HG03175 (cell line): ENCODE measurements around the gene MXD3.
"Not testable (repeated sequence)": the region's sequence is repeated elsewhere in the genome, so short reads cannot be mapped to it uniquely, and the experiment has no call there.

Source experiments
- ATAC-seq: cut with Tn5 transposase; IDR thresholded peaks from one replicate; pipeline ENCODE4 v1.9.1; 2021; ENCODE audit warnings: mild to moderate bottlenecking, moderate library complexity; ENCODE audit not compliant: unreplicated experiment

The MXD3 gene, protein sequence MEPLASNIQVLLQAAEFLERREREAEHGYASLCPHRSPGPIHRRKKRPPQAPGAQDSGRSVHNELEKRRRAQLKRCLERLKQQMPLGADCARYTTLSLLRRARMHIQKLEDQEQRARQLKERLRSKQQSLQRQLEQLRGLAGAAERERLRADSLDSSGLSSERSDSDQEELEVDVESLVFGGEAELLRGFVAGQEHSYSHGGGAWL

DNA sequence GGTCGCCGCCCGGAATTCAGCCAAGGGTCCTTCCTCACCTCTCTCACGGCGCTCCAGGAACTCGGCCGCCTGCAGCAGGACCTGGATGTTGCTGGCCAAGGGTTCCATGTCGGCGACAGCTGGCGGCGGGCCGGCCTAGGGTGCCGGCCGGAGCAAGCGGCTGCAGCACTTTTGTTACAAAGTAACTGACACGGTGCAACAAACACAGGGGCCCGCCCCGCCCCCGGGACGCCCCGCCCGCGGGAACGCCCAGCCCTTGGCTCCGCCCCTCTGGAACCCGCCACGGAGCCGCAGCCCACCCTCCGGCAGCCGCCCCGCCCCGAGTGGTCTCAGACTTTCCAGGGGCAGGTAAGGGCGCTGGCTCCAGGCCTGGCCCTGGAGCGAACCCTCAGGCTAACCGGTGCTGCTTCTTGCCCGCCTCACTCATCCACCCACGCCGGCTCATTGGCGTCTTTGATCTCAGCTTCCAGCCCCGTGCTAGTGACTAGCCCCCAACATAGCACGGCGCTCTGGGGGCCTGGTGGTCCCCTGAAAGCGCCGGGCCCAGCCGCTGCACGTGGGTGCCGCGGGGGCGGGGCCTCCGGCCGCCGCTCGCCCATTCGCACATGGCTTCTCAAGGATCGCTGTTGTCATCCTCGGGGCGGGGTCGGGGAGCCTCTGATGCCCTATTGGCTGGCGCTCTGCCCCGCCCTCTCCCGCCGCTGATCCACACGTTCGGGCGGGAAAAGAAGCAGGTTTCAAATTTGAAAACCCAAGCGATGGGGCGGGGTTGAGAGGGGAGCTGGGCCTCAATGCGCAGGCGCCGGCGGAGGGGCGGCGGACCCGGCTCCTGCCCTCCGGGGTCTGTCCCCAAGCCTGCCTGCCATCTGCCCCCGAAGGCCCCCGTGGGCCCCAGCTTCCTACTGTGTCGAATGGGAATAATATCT is at the start of gene MXD3:
MXD3 (minus strand) TSS at position 176 of the 926 bp plus-strand sequence; CDS start at position 108, 68 bp downstream.
- peak; percentile 82 for ATAC-seq

GRCh38 chr5:177360740-177361139 is 49.0 kb upstream of the MXD3 start:
- ATAC-seq = not testable (repeated sequence)

DNA sequence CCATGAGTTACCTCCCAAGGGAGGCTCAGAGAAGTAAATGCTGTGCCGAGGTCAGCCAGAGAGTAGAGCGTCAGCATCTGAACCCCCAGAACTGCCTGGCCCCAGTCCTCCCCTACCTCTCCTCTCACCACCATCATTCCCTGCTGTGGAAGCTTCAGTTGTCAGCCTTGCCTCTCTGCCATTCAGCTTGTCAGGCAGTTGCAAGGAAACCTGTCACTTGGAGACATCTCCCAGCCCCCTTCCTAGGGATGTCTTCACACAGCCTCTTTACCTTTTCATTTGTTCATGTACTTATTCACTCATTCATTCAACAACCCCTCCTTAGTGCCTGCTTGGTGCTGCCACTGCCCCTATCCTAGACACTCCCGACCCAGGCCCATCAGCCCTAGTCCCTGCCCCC is 48.2 kb upstream of the MXD3 start:
- no peak for ATAC-seq

DNA sequence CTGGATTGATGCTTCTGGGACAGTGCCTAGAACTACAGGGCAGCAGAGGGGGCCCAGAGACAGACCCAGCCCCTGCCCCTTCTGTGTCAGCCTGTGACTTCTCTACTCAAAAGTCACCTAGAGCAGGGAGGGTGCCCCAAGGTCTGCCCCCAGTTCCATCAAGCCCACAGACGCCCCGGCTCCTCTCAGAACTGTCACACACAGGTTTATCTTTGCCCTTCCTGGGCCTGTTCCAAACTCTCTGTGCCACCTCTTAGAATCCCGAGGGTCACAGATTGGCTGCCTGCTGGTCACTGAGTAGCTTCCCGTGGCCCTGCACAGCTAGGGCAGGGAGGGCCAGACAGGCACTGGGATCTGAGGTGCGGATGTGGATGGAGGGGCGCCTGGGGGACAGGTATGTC is 47.8 kb upstream of the MXD3 start:
- no peak for ATAC-seq

DNA sequence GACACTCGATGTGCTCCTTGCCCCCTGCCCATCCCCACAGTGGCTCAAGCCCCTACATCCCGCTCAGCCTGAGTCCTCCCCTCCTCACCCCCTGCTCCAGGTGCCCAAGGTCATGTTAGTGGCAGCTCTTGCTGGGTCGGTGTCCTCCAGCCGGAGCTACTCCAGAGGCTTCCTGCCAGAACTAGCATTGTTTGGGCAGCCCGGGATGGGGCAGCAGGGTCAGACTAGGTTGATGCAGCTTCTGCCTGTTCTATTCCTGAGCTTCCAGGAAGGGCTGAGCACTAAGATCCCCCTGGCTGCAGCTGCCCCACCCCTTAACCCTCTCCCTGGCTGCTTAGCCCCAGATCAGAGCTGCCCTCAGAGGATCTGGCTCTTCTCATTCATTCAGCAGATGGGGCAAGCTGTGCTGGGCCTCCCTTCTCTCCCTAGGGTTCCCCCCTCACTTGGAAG is 46.7 kb upstream of the MXD3 start:
- no peak for ATAC-seq

DNA sequence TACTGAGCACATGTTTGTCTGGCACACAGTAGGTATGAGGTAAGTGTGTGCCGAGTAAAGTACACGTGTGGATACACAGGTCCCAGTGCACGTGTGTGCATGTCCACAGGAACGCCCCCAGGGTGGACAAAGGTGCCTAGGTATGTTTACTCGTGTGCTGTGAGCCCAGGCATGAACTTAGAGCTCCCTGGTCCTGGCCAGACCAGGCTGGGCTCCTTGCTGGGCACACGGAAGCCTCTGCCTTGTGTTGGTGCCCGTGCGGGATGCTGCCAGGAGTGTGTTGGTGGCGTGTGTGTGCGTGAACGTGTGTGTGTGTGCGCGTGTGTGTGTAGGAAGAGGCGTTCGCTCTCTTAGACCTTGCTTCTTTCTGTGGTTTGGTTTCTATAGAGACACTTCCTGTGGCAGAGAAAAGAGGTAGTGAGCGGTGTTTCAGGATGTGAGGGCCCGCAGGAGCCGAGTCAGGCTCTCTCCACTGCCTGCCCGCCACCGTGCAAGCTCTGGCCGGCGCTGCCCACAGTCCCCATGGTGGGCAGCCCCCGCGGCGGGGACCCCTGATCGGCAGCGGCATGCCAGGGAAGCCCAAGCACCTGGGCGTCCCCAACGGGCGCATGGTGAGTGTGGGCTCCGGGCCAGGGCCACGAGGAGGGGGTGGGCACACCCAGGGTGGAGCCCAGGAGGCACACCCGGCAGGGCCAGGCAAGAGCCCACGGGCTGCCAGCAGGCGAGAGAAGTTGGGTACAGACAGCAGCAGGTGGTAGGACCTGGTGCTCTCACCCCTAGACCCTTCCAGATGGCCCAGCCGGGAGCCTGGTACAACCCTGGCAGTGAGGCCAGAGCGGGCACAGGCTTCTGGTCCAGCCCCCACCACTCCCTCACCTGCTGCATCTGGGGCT is 46.0 kb upstream of the MXD3 start, which contains the start of gene RGS14:
RGS14 (plus strand) TSS at position 466 of the 893 bp plus-strand sequence; CDS start at position 567, 101 bp downstream.
- peak; percentile 96 for ATAC-seq

DNA sequence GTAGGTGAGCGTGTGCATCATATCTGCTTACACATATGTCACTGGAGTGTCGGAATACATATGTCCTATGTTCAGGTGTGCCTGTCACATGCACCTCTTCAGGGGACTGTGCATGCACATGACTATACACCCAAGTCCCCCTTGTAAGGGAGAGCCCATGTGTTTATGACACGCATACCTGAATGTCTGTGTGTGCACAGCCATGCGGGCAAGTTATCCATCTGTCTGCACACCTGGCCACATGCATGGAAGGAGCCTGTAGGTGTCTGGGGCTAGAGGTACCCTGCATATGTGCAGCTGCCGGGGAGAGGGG is 45.4 kb upstream of the MXD3 start:
- ATAC-seq = no peak

DNA sequence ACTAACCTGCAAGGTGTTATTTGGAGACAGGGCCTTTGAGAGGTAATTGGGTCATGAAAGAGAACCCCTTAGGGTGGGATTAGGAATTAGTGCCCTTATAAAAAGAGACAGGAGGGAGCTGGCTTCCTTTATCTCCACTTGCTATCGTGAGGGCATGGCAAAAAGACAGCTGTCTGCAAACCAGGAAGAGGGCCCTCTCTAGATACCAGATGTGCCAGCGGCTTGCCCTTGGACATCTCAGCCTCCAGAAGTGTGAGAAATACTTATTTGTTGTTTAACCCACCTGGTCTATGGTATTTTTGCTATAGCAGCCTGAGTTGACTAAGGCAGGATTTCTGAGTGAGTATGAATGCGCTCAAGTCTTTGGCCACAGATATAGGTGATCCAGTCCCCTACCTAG is 45.0 kb upstream of the MXD3 start:
- no peak for ATAC-seq

DNA sequence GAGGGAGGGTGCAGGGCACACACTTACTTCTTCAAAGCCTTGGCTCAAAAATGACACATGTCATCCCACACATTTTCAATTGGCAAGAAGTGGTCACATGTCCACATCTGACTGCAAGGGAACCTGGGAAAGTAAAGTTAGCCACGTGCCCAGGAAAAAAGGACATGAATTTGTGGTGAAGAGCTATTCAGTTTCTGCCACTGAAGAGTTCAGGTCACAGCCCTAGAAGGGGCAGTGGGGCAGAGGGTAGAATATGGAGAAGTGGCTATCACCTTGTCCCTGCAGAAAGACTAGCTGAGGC is 44.1 kb upstream of the MXD3 start:
- no peak for ATAC-seq

DNA sequence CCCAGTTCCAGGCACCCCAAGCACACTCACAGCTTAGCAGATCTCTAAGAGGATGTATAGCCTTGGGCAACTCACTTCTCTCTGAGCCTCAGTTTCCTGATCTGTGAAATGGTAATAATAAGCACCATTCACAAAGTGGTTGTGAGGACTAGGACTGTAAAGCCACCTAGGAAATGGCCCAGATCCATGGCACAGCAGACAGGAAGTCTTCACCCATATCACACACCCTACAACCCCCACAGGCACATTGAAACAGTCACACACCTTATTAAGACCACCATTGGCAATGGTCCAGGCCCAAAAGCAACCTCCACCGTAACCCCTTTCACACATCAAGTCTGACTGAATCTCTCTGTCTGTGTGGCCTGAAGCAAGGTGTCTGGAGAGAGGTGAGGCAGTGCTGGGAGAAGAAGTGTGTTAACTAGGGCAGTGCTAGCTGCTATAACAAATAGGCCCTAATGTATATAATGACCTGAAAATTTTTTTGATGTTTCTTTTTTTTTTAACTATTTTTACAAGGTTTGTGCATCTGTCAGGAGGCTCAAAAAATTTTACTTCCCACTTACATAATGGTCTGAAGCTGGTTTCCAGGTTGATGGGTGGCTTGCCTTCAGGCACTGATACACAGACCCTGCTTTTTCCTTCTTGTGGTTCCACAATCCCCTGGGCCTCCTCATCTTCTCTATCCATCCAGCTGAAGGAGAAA is 43.6 kb upstream of the MXD3 start:
- ATAC-seq = no peak

- no peak for ATAC-seq
Measured at GRCh38 chr5:177354711-177355110, 43.0 kb upstream of the MXD3 start.

DNA sequence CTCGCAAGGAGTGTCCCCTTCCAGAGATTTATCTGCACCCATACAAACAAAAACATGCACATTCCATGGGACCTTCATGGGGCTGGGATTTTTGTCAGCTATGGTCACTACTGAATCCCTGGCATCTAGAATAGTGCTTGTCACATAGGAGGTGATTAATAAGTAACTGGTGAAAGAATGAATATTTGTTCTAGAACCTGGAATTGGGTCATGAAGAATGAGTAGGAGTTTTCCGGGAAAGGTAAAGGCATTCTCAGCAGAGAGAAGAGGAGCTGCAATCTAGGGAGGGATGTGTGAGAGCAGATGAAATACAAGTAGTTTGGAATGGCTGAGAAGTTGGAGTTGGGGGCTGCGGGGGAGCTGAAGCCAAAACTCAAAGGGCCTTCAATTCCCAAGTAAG is 42.6 kb upstream of the MXD3 start:
- no peak for ATAC-seq

GRCh38 chr5:177353093-177353492 is 41.4 kb upstream of the MXD3 start:
- no peak for ATAC-seq

GRCh38 chr5:177351392-177352329 is 40.0 kb upstream of the MXD3 start, which contains the start of gene LMAN2:
LMAN2 (minus strand) TSS chr5:177351668; CDS start chr5:177351647, 21 bp downstream.
- peak; percentile 94 for ATAC-seq

- ATAC-seq = no peak
Measured at GRCh38 chr5:177350776-177351391, 39.2 kb upstream of the MXD3 start.

GRCh38 chr5:177349762-177350161 is 38.1 kb upstream of the MXD3 start:
- ATAC-seq = no peak

DNA sequence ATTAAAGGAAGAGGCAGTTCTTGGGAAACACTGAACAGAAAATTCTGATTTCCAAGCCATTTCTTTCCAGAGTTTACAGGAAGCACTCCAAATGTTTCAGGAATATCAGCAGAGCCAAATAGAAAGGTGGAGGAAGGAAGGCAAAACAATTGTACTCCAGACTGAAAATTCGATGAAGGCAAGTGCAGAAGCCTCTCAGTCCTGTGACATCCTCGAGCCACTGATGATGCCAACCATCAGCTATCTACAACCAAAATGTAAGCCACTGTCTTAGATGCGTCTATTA is 37.6 kb upstream of the MXD3 start:
- no peak for ATAC-seq

- no peak for ATAC-seq
Measured at GRCh38 chr5:177347699-177348098, 36.0 kb upstream of the MXD3 start.

DNA sequence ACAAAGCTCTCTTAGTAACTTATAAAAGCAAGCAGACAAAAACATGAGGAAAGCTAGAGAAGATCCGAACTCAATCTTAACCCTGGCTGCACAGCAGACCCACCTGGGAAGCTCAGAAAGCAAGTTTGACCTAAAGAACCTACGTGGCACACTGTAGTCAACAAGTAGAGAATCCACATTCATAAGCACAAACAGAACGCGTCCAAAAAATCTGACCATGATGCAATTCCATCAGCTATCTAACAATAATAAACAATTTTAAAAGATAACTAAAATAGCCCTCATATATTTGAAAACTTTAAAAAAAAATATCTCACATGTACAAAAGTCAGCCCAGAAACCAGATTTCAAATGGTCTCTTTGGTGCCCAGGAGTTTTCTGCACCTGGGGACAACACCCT is 35.1 kb upstream of the MXD3 start:
- ATAC-seq = no peak
